ENCODE results near the gene SGSH.

DNA sequence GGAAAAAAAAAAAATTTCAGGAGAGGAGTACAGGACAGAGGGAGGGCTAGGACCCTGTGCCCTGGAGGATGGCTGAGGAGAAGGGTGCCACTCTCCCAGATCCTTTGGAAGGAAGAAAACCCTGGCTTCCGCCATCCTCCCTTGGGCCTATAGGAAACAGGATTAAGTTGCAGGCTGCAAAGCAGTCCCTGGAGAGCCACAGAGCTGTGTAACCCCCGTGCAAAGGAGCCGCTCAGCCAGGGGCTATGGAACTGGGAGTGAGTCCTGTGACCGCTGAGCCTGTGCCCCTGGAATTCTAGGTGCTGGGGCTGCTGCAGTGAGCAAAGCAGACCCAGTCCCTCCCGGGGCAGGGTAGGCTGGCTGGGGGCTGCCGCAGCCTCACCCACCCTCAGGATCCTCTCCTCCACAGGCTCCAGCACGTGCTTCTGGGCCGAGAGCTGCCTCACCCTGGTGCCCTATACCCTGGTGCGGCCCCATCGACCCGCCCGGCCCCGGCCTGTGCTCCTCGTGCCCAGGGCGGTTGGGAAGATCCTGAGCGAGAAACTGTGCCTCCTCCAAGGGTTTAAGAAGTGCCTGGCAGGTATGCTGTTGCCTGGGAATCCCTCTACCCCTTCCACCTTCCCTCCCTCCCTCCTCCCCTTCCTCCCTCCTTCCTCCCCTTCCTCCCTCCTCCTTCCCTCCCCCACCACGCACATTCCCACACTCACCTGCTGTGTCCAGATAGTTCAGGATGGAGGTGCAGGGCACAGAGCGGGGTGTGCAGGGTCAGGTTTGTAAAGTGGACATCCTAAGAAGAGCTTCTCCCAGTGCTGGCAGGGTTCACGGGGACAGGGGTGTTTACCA, 15.3 kb downstream of the SGSH start:
- TF ChIP-seq, protein P1, sequence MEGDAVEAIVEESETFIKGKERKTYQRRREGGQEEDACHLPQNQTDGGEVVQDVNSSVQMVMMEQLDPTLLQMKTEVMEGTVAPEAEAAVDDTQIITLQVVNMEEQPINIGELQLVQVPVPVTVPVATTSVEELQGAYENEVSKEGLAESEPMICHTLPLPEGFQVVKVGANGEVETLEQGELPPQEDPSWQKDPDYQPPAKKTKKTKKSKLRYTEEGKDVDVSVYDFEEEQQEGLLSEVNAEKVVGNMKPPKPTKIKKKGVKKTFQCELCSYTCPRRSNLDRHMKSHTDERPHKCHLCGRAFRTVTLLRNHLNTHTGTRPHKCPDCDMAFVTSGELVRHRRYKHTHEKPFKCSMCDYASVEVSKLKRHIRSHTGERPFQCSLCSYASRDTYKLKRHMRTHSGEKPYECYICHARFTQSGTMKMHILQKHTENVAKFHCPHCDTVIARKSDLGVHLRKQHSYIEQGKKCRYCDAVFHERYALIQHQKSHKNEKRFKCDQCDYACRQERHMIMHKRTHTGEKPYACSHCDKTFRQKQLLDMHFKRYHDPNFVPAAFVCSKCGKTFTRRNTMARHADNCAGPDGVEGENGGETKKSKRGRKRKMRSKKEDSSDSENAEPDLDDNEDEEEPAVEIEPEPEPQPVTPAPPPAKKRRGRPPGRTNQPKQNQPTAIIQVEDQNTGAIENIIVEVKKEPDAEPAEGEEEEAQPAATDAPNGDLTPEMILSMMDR (conservative IDR thresholded peaks at IDR 0.05 in 1 of 2, IDR thresholded peaks at IDR 0.05 in 1 of 2; ENCODE audit: extremely low read depth in 1 of 2, insufficient read depth in 1 of 2, low read depth in 1 of 2, low read length in 2 of 2) = no peak
- TF ChIP-seq EZH2 (IDR thresholded peaks at IDR 0.05; ENCODE audit: borderline replicate concordance, low read length) = no peak

All from mammary epithelial cell (primary cell).